Mesenchymal stem cell (in vitro differentiated cells and primary cell): ENCODE measurements around the gene TFPI2.

Experiments used
- DNase-seq: peaks from one replicate; pipeline ENCODE4 v3.0.0-alpha.2; 2013
- H2AFZ ChIP-seq: one replicate; pipeline ENCODE4 v1.6.1; 2013; ENCODE audit warnings: low read depth, mild to moderate bottlenecking, control low read depth, inconsistent platforms, low read length, moderate library complexity
- H2AK5ac ChIP-seq: 2 replicates; pipeline ENCODE4 v1.6.1; 2013; ENCODE audit warnings: low read length, moderate library complexity, mild to moderate bottlenecking, inconsistent platforms; ENCODE audit not compliant: severe bottlenecking
- H2BK120ac ChIP-seq: one replicate; pipeline ENCODE4 v1.6.1; 2013; ENCODE audit warnings: low read depth, mild to moderate bottlenecking, inconsistent platforms, low read length, moderate library complexity
- H2BK12ac ChIP-seq, 2 experiments: one replicate each; pipeline ENCODE4 v1.6.1; 2013; ENCODE audit warnings: inconsistent platforms in 2 of 2, low read length in 2 of 2, mild to moderate bottlenecking in 2 of 2, moderate library complexity in 2 of 2, control low read depth in 1 of 2
- H2BK15ac ChIP-seq: one replicate; pipeline ENCODE4 v1.6.1; 2013; ENCODE audit warnings: mild to moderate bottlenecking, low read depth, inconsistent platforms; ENCODE audit not compliant: poor library complexity, severe bottlenecking
- H2BK5ac ChIP-seq: 2 replicates; pipeline ENCODE4 v1.6.1; 2013; ENCODE audit warnings: low read depth, mild to moderate bottlenecking, low read length, control low read depth, inconsistent platforms; ENCODE audit not compliant: poor library complexity, severe bottlenecking
- H3K14ac ChIP-seq, 2 experiments: one replicate each; pipeline ENCODE4 v1.6.1; 2013; ENCODE audit warnings: inconsistent platforms in 2 of 2, low read length in 2 of 2, control low read depth in 1 of 2, mild to moderate bottlenecking in 1 of 2, moderate library complexity in 1 of 2
- H3K18ac ChIP-seq, 2 experiments: one replicate each; pipeline ENCODE4 v1.6.1; 2013; ENCODE audit warnings: inconsistent platforms in 2 of 2, low read length in 2 of 2, control low read depth in 1 of 2, low read depth in 1 of 2, mild to moderate bottlenecking in 1 of 2
- H3K23ac ChIP-seq, 2 experiments: one replicate each; pipeline ENCODE4 v1.6.1; 2013; ENCODE audit warnings: inconsistent platforms in 2 of 2, low read length in 2 of 2, mild to moderate bottlenecking in 2 of 2, moderate library complexity in 2 of 2, control low read depth in 1 of 2
- H3K27ac ChIP-seq: 2 replicates; pipeline ENCODE4 v1.5.1; 2013; ENCODE audit warnings: mild to moderate bottlenecking, moderate library complexity, low read length, control low read depth, inconsistent platforms; ENCODE audit not compliant: poor library complexity, severe bottlenecking
- H3K27me3 ChIP-seq, 2 experiments: 2 replicates each; pipeline versions ENCODE4 v1.6.1 to v1.7.0; 2013; ENCODE audit warnings: low read length in 2 of 2, mild to moderate bottlenecking in 2 of 2, moderate library complexity in 2 of 2, control low read depth in 1 of 2, inconsistent platforms in 1 of 2; ENCODE audit not compliant: control insufficient read depth in 1 of 2, insufficient read depth in 1 of 2
- H3K36me3 ChIP-seq, 2 experiments: 2 replicates each; pipeline versions ENCODE4 v1.6.1 to v1.7.0; 2013; ENCODE audit warnings: low read length in 2 of 2, control low read depth in 1 of 2, inconsistent platforms in 1 of 2, low read depth in 1 of 2, mild to moderate bottlenecking in 1 of 2; ENCODE audit not compliant: insufficient read depth in 2 of 2, control insufficient read depth in 1 of 2
- H3K4ac ChIP-seq, 2 experiments: one replicate each; pipeline ENCODE4 v1.6.1; 2013; ENCODE audit warnings: inconsistent platforms in 2 of 2, low read length in 2 of 2, mild to moderate bottlenecking in 2 of 2, moderate library complexity in 2 of 2, control low read depth in 1 of 2, low read depth in 1 of 2
- H3K4me1 ChIP-seq: 2 replicates; pipeline ENCODE4 v1.6.1; 2013; ENCODE audit warnings: low read depth, low read length, control low read depth; ENCODE audit not compliant: control insufficient read depth, insufficient read depth
- H3K4me2 ChIP-seq: 2 replicates; pipeline ENCODE4 v1.6.1; 2013; ENCODE audit warnings: low read length, mild to moderate bottlenecking, inconsistent platforms; ENCODE audit not compliant: poor library complexity, severe bottlenecking
- H3K4me3 ChIP-seq, 2 experiments: 2 replicates each; pipeline versions ENCODE4 v1.5.1 to v1.7.0; 2013; ENCODE audit warnings: low read length in 2 of 2, mild to moderate bottlenecking in 2 of 2, control low read depth in 1 of 2, low read depth in 1 of 2; ENCODE audit not compliant: insufficient read depth in 1 of 2
- H3K79me1 ChIP-seq: replicated peaks from 2 replicates; pipeline ENCODE4 v1.6.1; 2013; ENCODE audit warnings: mild to moderate bottlenecking, control low read depth, low read length, inconsistent platforms; ENCODE audit not compliant: poor library complexity, severe bottlenecking
- H3K9ac ChIP-seq: 2 replicates; pipeline ENCODE4 v1.7.0; 2013; ENCODE audit warnings: mild to moderate bottlenecking, low read length, moderate library complexity
- H3K9me3 ChIP-seq: 2 replicates; pipeline ENCODE4 v1.7.0; 2013; ENCODE audit warnings: mild to moderate bottlenecking, low read length; ENCODE audit not compliant: control insufficient read depth
- H4K8ac ChIP-seq: one replicate; pipeline ENCODE4 v1.6.1; 2013; ENCODE audit warnings: inconsistent platforms, mild to moderate bottlenecking, low read length, moderate library complexity
- H4K91ac ChIP-seq: one replicate; pipeline ENCODE4 v1.6.1; 2013; ENCODE audit warnings: mild to moderate bottlenecking, low read length, inconsistent platforms
- WGBS: methylation state at CpG from one replicate; pipeline ENCODE4 v1.1.7; 2013; ENCODE audit warnings: mixed read lengths; 5-methylcytosine and 5-hydroxymethylcytosine counted together

The TFPI2 gene

GRCh38 chr7:93851536-93851935 lies 39.0 kb downstream of the TFPI2 start:
- no peak overlapping the region for H3K9ac ChIP-seq
- no peaks in the 10 kb centered on the region for H3K9me3 ChIP-seq
- H2AK5ac ChIP-seq = no peak overlapping the region
- H3K27me3 ChIP-seq = no peaks in the 10 kb centered on the region
- no peaks in the 10 kb centered on the region for H3K36me3 ChIP-seq
- no peak overlapping the region for H3K23ac ChIP-seq
- H4K91ac ChIP-seq = no peak overlapping the region
- no peak overlapping the region for H3K27ac ChIP-seq
- no peak overlapping the region for H4K8ac ChIP-seq
- H2BK5ac ChIP-seq = no peak overlapping the region
- H2AFZ ChIP-seq = no peak overlapping the region
- WGBS = 83% methylated on average over 1 of the region's 2 CpGs
- no peak overlapping the region for H3K18ac ChIP-seq
- H2BK15ac ChIP-seq = no peak overlapping the region
- no peak overlapping the region for H3K4me2 ChIP-seq
- no peak overlapping the region for H2BK12ac ChIP-seq
- H3K14ac ChIP-seq = no peak overlapping the region
- H3K4ac ChIP-seq = no peak overlapping the region
- no peaks in the 10 kb centered on the region for H3K4me1 ChIP-seq
- H2BK120ac ChIP-seq = no peak overlapping the region
- no peaks in the 10 kb centered on the region for H3K79me1 ChIP-seq
- H3K4me3 ChIP-seq = no peak overlapping the region
- no peak for DNase-seq

GRCh38 chr7:93843260-93843659 lies 47.3 kb downstream of the TFPI2 start:
- H3K18ac ChIP-seq = no peak overlapping the region
- no peak overlapping the region for H2BK12ac ChIP-seq
- H3K14ac ChIP-seq = no peak overlapping the region
- H3K4ac ChIP-seq = no peak overlapping the region
- no peak overlapping the region for H2BK15ac ChIP-seq
- DNase-seq = no peak
- WGBS = no CpG with 5 or more reads among the region's 1 CpG
- H2BK5ac ChIP-seq = no peak overlapping the region
- H2AK5ac ChIP-seq = no peak overlapping the region
- no peak overlapping the region for H3K4me3 ChIP-seq
- H3K27ac ChIP-seq = no peak overlapping the region
- H3K27me3 ChIP-seq = no peaks in the 10 kb centered on the region
- no peaks in the 10 kb centered on the region for H3K79me1 ChIP-seq
- H3K4me2 ChIP-seq = no peak overlapping the region
- no peaks in the 10 kb centered on the region for H3K9me3 ChIP-seq
- no peak overlapping the region for H4K91ac ChIP-seq
- no peak overlapping the region for H3K9ac ChIP-seq
- no peak overlapping the region for H3K23ac ChIP-seq
- H2AFZ ChIP-seq = no peak overlapping the region
- no peak overlapping the region for H2BK120ac ChIP-seq
- H3K36me3 ChIP-seq = no peaks in the 10 kb centered on the region
- no peaks in the 10 kb centered on the region for H3K4me1 ChIP-seq
- no peak overlapping the region for H4K8ac ChIP-seq

GRCh38 chr7:93838966-93839365 lies 51.6 kb downstream of the TFPI2 start:
- Histone ChIP-seq H2BK5ac (no peak overlapping the region), H3K36me3 (no peaks in the 10 kb centered on the region), H3K9me3 (no peaks in the 10 kb centered on the region), H4K91ac (no peak overlapping the region), H2BK120ac (no peak overlapping the region), H3K14ac (no peak overlapping the region), H4K8ac (no peak overlapping the region), H2BK12ac (no peak overlapping the region), H2AFZ (no peak overlapping the region), H3K4me1 (no peaks in the 10 kb centered on the region), H3K27me3 (no peaks in the 10 kb centered on the region), H3K9ac (no peak overlapping the region), H3K4me2 (no peak overlapping the region), H3K27ac (no peak overlapping the region), H3K23ac (no peak overlapping the region), H2BK15ac (no peak overlapping the region), H3K79me1 (no peaks in the 10 kb centered on the region), H3K4ac (no peak overlapping the region), H2AK5ac (no peak overlapping the region), H3K18ac (no peak overlapping the region), H3K4me3 (no peak overlapping the region)
- 80% methylated on average over 1 of the region's 1 CpG for WGBS
- no peak for DNase-seq

- Histone ChIP-seq H3K9ac (no peak overlapping the region), H3K9me3 (no peaks in the 10 kb centered on the region), H3K4me3 (no peak overlapping the region), H4K8ac (no peak overlapping the region), H3K4me2 (no peak overlapping the region), H3K14ac (no peak overlapping the region), H3K27me3 (no peaks in the 10 kb centered on the region), H2BK12ac (no peak overlapping the region), H3K18ac (no peak overlapping the region), H3K27ac (no peak overlapping the region), H4K91ac (no peak overlapping the region), H2BK120ac (no peak overlapping the region), H3K23ac (no peak overlapping the region), H3K4me1 (no peaks in the 10 kb centered on the region), H2BK5ac (no peak overlapping the region), H3K4ac (no peak overlapping the region), H2AFZ (no peak overlapping the region), H3K36me3 (no peaks in the 10 kb centered on the region), H2AK5ac (no peak overlapping the region), H3K79me1 (no peaks in the 10 kb centered on the region), H2BK15ac (no peak overlapping the region)
- DNase-seq = no peak
- 100% methylated on average over 1 of the region's 3 CpGs for WGBS
Observed at GRCh38 chr7:93837245-93837644, 53.3 kb downstream of the TFPI2 start.
